Measurements from ENCODE around the gene LILRA5.
"Not testable (repeated sequence)": the region's sequence is repeated elsewhere in the genome, so short reads cannot be mapped to it uniquely, and the experiment has no call there.

Gene LILRA5

GRCh38 chr19:54278056-54278455, 34.9 kb downstream of the LILRA5 start:
- in situ Hi-C loops (cut with MboI; ENCODE audit: low sequenced_read_pairs) = not testable (repeated sequence)

GRCh38 chr19:54277111-54277615, 35.8 kb downstream of the LILRA5 start:
- in situ Hi-C loops (cut with MboI; ENCODE audit: low sequenced_read_pairs) = not testable (repeated sequence)

- in situ Hi-C loops (cut with MboI; ENCODE audit: low sequenced_read_pairs) = no loop called here
Observed at GRCh38 chr19:54275951-54276350, 37.0 kb downstream of the LILRA5 start.

- in situ Hi-C loops (cut with MboI; ENCODE audit: low sequenced_read_pairs) = not testable (repeated sequence)
Observed at GRCh38 chr19:54274516-54274915, 38.5 kb downstream of the LILRA5 start.

GRCh38 chr19:54273821-54274220, 39.1 kb downstream of the LILRA5 start:
- in situ Hi-C loops (cut with MboI; ENCODE audit: low sequenced_read_pairs) = no loop called here

GRCh38 chr19:54272181-54272580, 40.8 kb downstream of the LILRA5 start:
- in situ Hi-C loops (cut with MboI; ENCODE audit: low sequenced_read_pairs) = not testable (repeated sequence)

- in situ Hi-C loops (cut with MboI; ENCODE audit: low sequenced_read_pairs) = not testable (repeated sequence)
Observed at GRCh38 chr19:54271587-54271986, 41.4 kb downstream of the LILRA5 start.

GRCh38 chr19:54271106-54271505, 41.9 kb downstream of the LILRA5 start:
- in situ Hi-C loops (cut with MboI; ENCODE audit: low sequenced_read_pairs) = no loop called here

GRCh38 chr19:54268936-54269335, 44.0 kb downstream of the LILRA5 start:
- in situ Hi-C loops (cut with MboI; ENCODE audit: low sequenced_read_pairs) = no loop called here

GRCh38 chr19:54266133-54266532, 46.8 kb downstream of the LILRA5 start:
- in situ Hi-C loops (cut with MboI; ENCODE audit: low sequenced_read_pairs) = no loop called here

- in situ Hi-C loops (cut with MboI; ENCODE audit: low sequenced_read_pairs) = no loop called here
Observed at GRCh38 chr19:54262470-54262869, 50.5 kb downstream of the LILRA5 start.

- in situ Hi-C loops (cut with MboI; ENCODE audit: low sequenced_read_pairs) = no loop called here
Observed at GRCh38 chr19:54262066-54262465, 50.9 kb downstream of the LILRA5 start.

GRCh38 chr19:54257116-54257480, 55.9 kb downstream of the LILRA5 start, which contains the start of gene LILRB5:
Gene LILRB5, minus strand, starts transcription at chr19:54257273. Its CDS starts 80 bp downstream, at chr19:54257193.
- in situ Hi-C loops (cut with MboI; ENCODE audit: low sequenced_read_pairs) = no loop called here

Data from hTERT RPE-1 (cell line).